ENCODE data around the gene MAP3K5. TPM values are rescaled to one million over a fixed set of nuclear protein-coding genes. Genes with fewer than 3 reads are reported as not detected.

The MAP3K5 gene
- total and polyA plus RNA-seq, 9 of the 15 experiments (the other 6 are each of a cell fraction or from before 2014, with no cell fraction given), result 2.2 to 13.0 (median 9.9) TPM

DNA sequence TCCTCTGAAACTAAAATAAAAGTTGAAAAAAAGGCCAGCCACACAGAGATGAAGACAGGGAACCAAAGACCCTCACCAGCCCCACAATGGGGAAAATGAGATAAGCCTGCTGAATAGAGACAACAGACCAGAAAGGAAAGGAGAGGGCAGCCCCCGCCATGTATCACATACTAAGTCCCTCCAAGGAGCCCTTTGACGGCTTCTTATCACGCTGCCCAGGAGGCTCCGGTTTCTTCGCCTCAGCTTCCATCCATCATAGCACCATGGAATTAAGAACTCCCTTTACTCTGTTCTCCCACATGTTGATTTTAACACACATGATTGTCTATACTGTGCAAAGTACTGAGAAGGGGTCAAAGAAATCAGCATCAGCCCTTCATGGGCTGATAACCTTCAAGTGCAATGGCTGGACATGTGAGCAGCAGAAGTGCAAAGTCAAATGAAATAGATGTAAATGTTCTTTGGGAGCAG lies 54.9 kb downstream of the MAP3K5 start (continued):
- TF ChIP-seq SRSF7 (optimal IDR thresholded peaks at IDR 0.05; ENCODE audit: low read depth, low read length), result no peak
- no peak for TF ChIP-seq CHD2 (IDR thresholded peaks at IDR 0.05; ENCODE audit: low read depth, low read length)
- TF ChIP-seq, protein P1, sequence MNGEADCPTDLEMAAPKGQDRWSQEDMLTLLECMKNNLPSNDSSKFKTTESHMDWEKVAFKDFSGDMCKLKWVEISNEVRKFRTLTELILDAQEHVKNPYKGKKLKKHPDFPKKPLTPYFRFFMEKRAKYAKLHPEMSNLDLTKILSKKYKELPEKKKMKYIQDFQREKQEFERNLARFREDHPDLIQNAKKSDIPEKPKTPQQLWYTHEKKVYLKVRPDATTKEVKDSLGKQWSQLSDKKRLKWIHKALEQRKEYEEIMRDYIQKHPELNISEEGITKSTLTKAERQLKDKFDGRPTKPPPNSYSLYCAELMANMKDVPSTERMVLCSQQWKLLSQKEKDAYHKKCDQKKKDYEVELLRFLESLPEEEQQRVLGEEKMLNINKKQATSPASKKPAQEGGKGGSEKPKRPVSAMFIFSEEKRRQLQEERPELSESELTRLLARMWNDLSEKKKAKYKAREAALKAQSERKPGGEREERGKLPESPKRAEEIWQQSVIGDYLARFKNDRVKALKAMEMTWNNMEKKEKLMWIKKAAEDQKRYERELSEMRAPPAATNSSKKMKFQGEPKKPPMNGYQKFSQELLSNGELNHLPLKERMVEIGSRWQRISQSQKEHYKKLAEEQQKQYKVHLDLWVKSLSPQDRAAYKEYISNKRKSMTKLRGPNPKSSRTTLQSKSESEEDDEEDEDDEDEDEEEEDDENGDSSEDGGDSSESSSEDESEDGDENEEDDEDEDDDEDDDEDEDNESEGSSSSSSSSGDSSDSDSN (IDR thresholded peaks at IDR 0.05; ENCODE audit: borderline replicate concordance in 1 of 2, low read depth in 2 of 2, low read length in 2 of 2), result 0 out of 4 replicates have a peak, but pooled peaks of 1 of the 2 experiments have one; percentile 34
- TF ChIP-seq, protein P2, sequence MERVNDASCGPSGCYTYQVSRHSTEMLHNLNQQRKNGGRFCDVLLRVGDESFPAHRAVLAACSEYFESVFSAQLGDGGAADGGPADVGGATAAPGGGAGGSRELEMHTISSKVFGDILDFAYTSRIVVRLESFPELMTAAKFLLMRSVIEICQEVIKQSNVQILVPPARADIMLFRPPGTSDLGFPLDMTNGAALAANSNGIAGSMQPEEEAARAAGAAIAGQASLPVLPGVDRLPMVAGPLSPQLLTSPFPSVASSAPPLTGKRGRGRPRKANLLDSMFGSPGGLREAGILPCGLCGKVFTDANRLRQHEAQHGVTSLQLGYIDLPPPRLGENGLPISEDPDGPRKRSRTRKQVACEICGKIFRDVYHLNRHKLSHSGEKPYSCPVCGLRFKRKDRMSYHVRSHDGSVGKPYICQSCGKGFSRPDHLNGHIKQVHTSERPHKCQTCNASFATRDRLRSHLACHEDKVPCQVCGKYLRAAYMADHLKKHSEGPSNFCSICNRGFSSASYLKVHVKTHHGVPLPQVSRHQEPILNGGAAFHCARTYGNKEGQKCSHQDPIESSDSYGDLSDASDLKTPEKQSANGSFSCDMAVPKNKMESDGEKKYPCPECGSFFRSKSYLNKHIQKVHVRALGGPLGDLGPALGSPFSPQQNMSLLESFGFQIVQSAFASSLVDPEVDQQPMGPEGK (CRISPR knock-in tag; IDR thresholded peaks at IDR 0.05; ENCODE audit: borderline replicate concordance), result no peak
- TF ChIP-seq, protein P3, sequence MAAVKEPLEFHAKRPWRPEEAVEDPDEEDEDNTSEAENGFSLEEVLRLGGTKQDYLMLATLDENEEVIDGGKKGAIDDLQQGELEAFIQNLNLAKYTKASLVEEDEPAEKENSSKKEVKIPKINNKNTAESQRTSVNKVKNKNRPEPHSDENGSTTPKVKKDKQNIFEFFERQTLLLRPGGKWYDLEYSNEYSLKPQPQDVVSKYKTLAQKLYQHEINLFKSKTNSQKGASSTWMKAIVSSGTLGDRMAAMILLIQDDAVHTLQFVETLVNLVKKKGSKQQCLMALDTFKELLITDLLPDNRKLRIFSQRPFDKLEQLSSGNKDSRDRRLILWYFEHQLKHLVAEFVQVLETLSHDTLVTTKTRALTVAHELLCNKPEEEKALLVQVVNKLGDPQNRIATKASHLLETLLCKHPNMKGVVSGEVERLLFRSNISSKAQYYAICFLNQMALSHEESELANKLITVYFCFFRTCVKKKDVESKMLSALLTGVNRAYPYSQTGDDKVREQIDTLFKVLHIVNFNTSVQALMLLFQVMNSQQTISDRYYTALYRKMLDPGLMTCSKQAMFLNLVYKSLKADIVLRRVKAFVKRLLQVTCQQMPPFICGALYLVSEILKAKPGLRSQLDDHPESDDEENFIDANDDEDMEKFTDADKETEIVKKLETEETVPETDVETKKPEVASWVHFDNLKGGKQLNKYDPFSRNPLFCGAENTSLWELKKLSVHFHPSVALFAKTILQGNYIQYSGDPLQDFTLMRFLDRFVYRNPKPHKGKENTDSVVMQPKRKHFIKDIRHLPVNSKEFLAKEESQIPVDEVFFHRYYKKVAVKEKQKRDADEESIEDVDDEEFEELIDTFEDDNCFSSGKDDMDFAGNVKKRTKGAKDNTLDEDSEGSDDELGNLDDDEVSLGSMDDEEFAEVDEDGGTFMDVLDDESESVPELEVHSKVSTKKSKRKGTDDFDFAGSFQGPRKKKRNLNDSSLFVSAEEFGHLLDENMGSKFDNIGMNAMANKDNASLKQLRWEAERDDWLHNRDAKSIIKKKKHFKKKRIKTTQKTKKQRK (IDR thresholded peaks at IDR 0.05; ENCODE audit: borderline replicate concordance, low read depth, low read length), result no peak
- TF ChIP-seq CBFA2T3 (IDR thresholded peaks at IDR 0.05), result peak; percentile 87
- peak in 1 of 2 experiments; percentile 12 for TF ChIP-seq NCOA2 (IDR thresholded peaks at IDR 0.05; ENCODE audit: partially characterized antibody in 2 of 2)
- no peak for TF ChIP-seq HDAC6 (IDR thresholded peaks at IDR 0.05; ENCODE audit: low read depth, low read length)
- TF ChIP-seq RAD21 (CRISPR knock-in tag; conservative IDR thresholded peaks at IDR 0.05 in 1 of 2, IDR thresholded peaks at IDR 0.05 in 1 of 2), result no peak; a peak in 1 of 4 replicates
- TF ChIP-seq, protein P4, sequence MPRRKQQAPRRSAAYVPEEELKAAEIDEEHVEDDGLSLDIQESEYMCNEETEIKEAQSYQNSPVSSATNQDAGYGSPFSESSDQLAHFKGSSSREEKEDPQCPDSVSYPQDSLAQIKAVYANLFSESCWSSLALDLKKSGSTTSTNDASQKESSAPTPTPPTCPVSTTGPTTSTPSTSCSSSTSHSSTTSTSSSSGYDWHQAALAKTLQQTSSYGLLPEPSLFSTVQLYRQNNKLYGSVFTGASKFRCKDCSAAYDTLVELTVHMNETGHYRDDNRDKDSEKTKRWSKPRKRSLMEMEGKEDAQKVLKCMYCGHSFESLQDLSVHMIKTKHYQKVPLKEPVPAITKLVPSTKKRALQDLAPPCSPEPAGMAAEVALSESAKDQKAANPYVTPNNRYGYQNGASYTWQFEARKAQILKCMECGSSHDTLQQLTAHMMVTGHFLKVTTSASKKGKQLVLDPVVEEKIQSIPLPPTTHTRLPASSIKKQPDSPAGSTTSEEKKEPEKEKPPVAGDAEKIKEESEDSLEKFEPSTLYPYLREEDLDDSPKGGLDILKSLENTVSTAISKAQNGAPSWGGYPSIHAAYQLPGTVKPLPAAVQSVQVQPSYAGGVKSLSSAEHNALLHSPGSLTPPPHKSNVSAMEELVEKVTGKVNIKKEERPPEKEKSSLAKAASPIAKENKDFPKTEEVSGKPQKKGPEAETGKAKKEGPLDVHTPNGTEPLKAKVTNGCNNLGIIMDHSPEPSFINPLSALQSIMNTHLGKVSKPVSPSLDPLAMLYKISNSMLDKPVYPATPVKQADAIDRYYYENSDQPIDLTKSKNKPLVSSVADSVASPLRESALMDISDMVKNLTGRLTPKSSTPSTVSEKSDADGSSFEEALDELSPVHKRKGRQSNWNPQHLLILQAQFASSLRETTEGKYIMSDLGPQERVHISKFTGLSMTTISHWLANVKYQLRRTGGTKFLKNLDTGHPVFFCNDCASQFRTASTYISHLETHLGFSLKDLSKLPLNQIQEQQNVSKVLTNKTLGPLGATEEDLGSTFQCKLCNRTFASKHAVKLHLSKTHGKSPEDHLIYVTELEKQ (CRISPR knock-in tag; IDR thresholded peaks at IDR 0.05), result no peak
- no peak for TF ChIP-seq POLR2B (IDR thresholded peaks at IDR 0.05; ENCODE audit: low read depth, partially characterized antibody)
- TF ChIP-seq, protein P5, sequence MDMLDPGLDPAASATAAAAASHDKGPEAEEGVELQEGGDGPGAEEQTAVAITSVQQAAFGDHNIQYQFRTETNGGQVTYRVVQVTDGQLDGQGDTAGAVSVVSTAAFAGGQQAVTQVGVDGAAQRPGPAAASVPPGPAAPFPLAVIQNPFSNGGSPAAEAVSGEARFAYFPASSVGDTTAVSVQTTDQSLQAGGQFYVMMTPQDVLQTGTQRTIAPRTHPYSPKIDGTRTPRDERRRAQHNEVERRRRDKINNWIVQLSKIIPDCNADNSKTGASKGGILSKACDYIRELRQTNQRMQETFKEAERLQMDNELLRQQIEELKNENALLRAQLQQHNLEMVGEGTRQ (CRISPR knock-in tag; IDR thresholded peaks at IDR 0.05), result no peak
